Iris pigment epithelial cell (primary cell): ENCODE measurements around the gene FREM2.

Experiments
- DNase-seq: peaks from one replicate; pipeline ENCODE4 v3.0.0-alpha.2; 2011; ENCODE audit warnings: low read depth

FREM2 gene

DNA sequence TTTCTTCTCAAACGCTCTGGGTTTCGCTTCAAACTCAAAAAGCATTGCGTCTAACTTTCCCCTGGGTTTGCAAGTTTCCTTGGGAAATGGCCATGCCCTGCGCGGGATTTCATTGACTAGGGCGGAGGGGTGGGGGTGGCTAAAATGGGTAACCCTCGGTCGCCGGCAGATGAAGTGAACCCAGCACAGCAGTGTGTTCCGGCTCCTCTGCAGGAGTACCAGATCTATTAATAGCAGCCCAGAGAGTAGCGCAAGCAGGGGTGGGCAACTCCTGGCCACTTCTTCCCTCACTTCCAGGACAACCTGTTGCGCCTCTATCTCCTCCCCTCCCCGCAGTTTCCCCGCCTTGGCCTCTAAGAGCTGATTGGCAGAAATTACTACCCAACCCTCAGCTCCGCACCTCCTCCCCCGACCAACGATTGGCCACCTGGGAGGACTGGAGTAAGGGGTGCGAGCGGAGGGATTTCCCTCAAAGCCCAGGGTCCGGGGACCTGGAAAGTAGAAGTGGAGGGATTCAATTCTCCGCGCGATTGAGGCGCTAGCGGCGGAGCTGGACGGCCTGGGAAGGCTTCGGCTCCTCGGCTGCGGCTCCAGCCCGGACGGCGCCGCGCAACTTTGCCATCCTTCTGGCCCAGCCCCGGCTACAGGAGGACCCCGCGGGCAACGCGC, at the start of gene FREM2:
Gene FREM2 (plus strand): TSS at position 501 of the 669 bp plus-strand sequence. CDS start 268 bp downstream, outside the sequence.
- DNase-seq: peak; percentile 26

DNA sequence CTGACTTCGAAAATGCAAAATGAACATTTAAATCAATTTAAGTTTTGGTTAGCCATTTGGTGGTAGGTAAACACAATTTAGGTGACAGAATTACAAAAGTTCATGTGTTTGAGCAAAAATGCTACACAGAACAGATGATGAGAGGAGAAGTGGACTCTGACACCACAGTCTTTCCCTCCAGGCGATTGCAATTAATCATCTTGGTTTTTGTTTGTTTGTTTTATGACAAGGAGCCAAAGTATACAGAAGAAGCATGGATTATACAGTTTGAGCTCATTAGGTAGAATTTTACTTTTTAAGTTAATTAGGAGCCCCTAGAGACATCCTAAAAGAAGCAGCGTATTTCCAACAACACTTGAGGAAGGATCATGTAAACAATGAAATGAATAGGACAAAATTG, 49.3 kb upstream of the FREM2 start:
- DNase-seq: no peak

GRCh38 chr13:38641164-38641948, 45.5 kb upstream of the FREM2 start:
- DNase-seq: peak; percentile 9

GRCh38 chr13:38647312-38647711, 39.6 kb upstream of the FREM2 start:
- no peak for DNase-seq

DNA sequence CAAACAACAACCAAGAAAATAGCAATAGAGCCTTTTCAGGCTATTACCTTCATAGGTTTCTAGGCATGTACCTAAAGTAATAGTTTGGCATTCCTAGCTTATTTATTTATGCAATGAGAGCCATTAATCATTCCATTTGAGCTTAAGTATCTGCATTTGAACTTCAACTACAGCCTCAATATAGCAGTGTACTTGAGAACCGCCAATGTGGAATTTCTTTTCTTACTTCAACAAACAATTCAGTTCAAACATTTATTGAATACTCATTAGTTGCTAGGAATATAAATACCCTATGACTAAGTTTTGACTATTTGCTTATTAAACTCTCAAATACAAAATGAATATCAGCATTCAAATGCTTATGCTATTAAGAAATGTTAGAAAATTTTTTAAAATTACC, 38.0 kb upstream of the FREM2 start:
- DNase-seq: no peak

DNA sequence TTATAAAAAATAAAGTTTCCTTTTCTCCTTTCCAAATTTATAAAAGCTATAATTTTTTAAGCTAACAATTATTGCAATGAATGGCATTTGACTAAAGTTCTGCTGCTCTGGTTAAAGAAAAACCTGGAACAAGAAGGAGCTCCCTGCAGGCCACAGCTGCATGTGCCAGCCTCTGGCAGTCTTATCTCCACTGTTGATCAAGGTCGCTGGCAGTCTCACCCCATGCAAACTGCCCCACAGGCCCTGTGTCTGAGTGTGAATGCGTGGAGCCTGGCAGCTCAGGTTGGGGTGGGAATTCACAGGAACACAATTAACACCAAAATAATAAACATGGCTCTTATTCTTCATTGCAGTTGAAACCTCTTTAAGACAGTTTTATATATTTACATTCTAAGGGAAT, 30.2 kb upstream of the FREM2 start:
- no peak for DNase-seq

- peak; percentile 54 for DNase-seq
Observed at GRCh38 chr13:38657191-38657590, 29.7 kb upstream of the FREM2 start.

DNA sequence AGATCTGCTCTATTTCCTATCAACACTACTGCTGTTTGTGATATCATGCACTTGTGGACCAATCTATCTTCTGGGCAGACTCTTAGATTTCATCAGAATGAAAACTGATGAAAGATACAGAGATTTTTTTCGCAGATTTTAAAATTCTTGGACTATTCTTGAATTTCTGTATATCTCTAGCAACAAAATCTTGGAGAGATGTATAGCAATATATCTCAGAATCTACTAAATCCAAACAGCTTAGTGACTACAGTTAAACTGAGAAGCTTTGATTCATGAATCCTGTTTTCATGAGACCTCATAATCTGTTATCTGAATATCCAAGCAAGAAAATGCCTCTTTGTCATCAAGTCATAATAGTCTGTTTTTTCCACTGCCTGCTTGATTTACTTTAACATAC, 28.0 kb upstream of the FREM2 start:
- DNase-seq: no peak

DNA sequence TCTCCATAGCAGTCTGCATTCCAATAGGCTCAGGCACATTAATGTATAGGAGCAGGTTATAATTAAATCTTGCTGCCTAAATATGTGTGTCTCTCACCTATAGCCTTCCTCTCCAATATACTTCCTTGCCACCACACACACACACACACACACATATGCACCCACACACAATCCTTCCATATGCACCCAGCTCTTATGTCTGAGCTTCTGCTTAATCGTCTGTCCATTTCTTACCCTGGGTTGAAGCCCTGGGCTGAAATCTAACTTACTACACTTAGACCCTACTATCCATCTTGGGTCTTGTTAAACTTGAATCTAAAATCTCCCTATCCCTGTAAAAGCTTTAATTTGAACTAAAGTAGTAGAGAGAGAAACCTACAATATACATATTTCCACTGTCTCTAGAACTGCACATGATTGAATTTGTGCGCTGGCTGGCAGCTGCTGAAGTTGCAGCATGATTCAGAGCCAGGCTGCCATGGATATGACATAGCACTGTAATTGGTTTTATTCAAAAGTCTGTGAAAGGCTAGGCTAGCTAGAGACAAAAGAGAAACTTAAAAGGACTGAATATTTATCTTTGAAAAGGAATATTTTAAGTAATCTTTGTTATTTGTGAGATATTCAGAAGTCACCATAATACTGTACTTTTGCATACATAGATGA, 25.7 kb upstream of the FREM2 start:
- no peak for DNase-seq

GRCh38 chr13:38662362-38662761, 24.5 kb upstream of the FREM2 start:
- peak; percentile 85 for DNase-seq

- DNase-seq: no peak
Observed at GRCh38 chr13:38664906-38665305, 22.0 kb upstream of the FREM2 start.

DNA sequence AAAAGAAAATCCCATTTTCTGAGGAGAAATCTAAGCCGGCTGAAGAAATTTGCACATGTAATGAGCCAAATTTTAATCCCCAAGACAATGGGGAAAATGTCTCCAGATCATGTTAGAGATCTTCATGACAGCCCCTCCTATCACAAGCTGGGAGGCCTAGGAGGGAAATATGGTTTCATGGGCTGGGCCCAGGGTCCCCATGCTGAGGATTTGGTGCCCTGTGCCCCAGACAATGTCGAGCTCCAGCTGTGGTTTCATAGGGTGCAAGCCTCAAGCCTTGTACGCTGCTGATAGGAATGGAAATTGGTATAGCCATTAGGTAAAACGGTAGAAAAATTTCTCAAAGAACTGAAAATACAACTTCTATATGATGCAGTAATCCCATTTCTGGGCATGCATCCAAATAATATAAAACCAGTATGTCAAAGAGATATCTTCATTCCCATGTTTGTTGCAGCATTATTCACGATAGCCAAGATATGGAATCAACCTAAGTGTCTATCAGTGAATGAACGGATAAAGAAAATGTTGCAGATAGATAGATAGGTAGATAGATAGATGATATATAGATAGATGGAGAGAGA, 19.3 kb upstream of the FREM2 start:
- peak; percentile 14 for DNase-seq

GRCh38 chr13:38669234-38669964, 17.5 kb upstream of the FREM2 start:
- no peak for DNase-seq

DNA sequence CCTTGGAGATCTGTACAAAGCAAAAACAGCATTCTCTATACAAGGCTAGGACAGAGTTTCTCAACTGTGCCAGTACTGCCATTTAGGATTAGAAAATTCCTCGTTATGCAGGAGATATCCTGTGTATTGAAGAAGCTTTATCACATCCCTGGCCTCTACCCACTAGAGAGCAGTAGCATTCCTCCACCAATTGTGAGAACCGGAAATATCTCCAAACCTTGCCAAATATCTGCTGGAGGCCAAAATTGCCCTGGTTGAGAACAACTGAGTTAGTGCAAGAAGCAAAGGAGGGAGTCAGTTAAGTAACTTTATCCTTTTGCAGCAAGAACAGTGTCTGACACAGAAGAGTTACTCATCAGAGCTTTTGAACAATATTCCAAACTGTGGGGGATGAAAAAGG, 16.2 kb upstream of the FREM2 start:
- DNase-seq: peak; percentile 23

- no peak for DNase-seq
Observed at GRCh38 chr13:38671980-38672379, 14.9 kb upstream of the FREM2 start.

DNA sequence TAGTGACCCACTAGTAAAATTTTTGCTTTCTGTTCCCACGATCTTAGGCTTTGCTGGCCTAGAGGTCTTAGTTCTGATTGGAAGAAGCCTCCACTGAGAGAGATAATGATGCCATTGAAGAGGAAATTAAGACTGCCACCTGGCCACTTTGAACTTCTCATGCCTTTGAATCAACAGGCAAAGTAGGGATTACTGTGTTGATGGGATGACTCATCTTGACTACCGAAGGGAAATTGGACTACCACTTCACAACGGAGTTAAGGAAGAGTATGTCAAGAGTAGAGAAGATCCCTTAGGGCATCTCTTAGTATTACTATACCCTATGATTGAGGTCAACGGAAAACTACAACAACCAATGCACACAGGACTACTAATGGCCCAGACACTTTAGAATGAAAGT, 12.7 kb upstream of the FREM2 start:
- no peak for DNase-seq

DNA sequence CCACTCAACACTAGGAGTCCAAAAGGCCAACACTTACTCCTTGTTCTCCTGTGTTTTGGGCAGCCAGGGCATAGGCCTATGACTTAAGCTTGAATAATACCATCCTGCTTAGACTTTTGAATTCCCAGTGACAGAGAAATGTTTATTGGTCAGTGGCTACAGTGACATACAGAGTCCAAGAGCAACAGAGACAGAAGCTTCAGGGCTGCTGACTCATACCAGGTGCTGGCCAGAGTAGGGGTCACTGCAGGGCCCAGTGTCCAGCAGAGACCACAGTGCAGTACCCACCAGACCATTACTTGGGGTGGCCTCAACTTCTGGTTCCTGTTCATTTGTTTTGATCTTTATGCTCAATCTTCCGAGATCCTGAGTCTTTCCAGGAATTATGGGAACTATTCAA, 6.0 kb upstream of the FREM2 start:
- no peak for DNase-seq

DNA sequence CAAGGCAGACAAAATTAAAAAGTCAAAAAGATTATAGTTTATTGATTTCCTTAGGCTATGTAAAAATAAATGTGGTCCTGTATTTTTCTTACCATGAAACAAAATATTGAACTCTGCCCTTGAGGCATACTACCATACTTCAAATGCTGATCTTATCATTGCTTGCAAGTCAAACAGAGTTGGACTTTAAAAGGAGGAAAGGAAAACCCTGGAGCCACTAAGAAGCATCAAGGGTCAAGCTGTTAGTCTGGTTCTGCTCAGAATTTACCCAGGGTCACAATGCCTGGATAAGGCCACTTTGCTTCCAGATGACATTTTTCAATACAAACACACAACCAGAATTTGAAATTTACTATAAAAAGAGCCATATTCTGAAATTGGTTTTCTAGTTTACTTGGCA, 2.2 kb upstream of the FREM2 start:
- DNase-seq: no peak

- no peak for DNase-seq
Observed at GRCh38 chr13:38685431-38685830, 1.4 kb upstream of the FREM2 start.

DNA sequence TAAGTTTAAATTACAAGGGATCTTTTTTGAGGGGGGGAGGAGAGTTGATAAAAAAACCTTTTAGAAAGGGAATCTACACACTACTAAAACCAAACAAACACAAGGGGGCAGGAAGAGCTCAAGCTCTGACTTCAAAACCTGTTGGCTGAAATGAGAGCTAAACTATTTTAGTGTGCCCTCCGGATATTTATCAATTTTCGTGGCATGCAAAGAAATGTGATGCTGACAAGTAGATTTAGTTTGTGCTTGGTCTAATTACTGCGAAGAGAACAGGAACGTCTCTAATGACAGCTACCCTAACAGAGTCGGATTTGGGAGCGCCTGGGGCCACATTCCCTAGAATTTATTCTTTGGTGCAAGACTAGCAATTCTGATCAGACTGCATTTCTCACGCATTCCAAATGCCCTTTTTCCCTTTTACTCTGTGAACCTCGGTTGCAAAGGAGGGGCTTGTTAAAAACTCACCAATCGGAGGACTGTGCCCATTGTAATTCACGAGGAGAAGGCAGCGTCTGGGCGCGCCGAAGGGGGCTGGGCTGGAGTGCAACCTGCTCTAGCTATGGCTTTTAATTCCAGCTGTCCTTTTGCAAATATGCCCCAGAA, 802 bp upstream of the FREM2 start:
- DNase-seq: no peak
